Activated CD8-positive, alpha-beta memory T cell treated with anti-CD3 and anti-CD28 coated beads for 24 hours (primary cell): ENCODE data around the gene ASCL5.
"Not testable (repeated sequence)": the region's sequence is repeated elsewhere in the genome, so short reads cannot be mapped to it uniquely, and the experiment has no call there.

Source experiments
- DNase-seq: peaks from one replicate; pipeline ENCODE4 v3.0.0-alpha.2; 2020

Gene ASCL5, protein sequence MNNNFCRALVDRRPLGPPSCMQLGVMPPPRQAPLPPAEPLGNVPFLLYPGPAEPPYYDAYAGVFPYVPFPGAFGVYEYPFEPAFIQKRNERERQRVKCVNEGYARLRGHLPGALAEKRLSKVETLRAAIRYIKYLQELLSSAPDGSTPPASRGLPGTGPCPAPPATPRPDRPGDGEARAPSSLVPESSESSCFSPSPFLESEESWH

DNA sequence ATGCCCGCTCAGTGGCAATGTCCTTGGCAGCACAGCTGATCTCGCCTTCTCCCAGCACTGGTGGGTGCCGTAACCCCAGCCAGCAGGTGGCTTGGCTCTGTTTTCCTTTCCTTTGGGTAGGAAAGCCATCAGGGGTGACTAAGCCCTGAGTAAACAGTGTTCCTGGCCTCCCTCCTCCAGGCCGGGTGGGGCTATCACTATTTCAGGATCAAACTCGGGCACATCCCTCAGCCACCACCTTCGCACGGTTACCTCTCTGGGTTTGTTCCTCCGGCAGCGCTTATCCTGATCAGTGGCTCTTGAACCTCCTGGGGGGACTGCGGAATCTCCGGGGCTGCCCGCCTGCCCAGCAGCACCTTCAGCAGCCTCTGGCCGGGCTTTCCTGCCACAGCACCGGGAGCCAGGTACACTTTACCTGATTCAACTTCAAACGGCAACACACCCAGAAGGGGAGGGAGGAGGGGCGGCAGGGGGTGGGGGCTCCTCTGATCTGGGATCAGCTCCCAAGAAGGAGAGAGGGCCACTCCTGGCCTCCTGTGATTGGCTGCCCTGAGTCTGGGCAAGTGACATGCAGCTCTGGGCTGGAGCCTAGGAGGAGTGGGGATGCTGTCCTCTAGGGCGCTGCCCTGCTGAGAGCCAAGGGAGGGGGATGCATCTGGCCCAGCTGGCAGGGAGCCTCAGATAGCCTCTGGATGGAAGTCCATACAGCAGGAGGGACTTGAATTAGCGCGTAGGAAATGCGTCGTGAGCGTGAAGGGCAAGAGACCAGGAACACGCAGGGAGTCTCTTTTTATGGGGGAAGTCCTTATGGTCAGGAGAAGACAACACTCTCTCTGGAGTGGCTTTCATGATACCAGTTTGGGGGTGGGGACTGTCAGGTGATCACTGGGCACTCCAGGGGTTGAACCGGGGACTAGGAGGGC, at the start of gene ASCL5:
TSS of gene ASCL5 (minus strand) at position 353 of the 923 bp plus-strand sequence. CDS start 11,812 bp downstream, outside the sequence.
- no peak for DNase-seq

DNA sequence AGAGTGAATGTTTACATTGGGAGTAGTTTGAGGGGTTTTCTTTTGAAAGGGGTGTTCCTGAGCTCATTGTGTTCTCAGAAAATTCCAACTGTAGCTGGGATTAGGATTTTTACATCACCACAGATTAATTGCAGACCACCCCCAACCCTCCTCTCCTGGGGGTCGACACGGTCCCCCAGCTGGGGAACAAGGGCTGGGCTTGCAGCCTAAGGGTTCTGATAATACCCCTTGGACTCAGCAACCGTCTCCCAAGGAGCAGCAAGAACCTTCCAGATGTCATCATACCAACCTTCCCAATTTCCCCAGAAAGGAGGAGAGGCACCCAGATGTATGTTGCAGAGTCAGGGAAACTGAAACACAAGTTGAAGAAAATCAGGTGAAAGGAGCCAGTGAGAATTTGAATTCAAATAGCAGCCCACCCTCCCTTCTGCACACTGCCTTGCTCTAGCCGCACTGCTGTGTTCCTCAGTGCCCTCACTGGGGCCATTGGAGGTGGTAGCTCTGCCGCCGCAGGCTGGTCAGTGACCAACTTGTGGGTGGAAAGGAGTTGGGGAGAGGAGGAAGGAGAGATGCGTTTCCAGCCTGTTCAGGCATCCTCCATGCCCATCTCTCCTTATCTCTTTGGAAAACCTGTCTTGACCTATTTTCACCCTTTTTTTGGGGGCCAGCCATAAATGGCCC, 49.0 kb upstream of the ASCL5 start:
- peak; percentile 19 for DNase-seq

DNA sequence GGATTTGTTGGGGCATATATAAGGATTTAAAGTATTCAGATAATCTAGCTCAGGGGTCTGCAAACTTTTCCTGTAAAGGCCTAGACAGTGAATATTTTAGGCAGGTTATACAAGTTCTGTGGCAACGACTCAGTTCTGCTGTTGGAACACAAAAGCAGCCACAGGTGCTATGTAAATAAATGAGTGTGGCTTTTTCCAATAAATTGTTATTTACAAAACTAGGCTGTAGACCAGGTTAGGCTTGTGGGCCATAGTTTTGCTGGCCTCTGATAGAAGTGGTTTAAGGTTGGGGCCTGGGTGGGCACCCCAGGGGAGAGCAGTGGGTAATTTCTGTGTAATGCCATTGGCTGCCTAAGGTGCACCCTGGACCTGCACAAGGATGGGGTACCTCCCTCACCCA, 46.8 kb upstream of the ASCL5 start:
- DNase-seq = peak; percentile 52

DNA sequence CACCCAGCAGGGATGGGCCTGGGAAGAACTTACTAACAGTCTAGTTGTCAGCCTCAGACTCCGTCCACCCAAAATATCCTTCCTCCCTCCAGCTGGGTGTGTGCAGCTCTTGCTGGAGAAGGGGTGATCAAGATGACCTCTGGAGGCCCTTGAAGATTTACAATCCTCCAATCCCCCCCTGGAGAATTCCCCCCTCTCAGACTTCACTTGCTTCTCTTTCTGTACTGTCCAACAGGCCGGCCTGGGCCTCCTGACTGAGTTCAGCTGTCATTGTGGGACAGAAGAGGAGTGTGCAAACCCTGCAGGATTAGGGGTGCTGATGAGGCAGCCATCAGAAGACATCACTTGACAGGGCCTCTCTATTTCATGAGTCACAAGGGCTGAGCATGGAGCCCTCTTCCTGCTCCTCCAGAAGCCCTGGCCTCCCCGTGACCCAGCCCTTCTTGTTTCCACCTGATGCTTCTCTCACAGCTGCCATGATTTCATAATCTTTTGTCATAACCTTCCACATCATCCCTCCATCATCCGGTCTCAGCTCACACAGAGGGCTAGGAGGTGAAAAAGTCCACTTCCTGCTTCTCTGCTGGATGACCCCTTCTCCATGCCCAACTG, 46.1 kb upstream of the ASCL5 start:
- peak; percentile 55 for DNase-seq

DNA sequence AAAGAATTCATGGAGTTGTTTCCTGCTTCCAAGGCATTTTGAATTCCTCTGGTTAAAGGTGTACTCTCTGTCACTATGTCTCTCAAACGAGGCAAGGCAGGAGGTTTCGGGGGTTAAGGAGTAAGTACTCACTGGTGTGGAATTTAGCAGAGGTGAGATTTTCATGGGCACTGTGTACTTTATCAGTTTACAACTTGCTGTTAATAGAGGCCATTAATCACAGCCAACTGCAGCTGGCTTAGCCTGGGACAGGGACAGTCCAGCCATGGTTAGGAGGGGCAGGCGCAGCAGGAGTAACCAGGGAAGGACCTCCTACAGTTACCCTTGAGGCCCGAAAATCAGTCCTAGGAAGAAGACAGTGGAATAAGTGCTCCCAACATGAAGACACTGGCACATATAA, 45.3 kb upstream of the ASCL5 start:
- peak; percentile 45 for DNase-seq

DNA sequence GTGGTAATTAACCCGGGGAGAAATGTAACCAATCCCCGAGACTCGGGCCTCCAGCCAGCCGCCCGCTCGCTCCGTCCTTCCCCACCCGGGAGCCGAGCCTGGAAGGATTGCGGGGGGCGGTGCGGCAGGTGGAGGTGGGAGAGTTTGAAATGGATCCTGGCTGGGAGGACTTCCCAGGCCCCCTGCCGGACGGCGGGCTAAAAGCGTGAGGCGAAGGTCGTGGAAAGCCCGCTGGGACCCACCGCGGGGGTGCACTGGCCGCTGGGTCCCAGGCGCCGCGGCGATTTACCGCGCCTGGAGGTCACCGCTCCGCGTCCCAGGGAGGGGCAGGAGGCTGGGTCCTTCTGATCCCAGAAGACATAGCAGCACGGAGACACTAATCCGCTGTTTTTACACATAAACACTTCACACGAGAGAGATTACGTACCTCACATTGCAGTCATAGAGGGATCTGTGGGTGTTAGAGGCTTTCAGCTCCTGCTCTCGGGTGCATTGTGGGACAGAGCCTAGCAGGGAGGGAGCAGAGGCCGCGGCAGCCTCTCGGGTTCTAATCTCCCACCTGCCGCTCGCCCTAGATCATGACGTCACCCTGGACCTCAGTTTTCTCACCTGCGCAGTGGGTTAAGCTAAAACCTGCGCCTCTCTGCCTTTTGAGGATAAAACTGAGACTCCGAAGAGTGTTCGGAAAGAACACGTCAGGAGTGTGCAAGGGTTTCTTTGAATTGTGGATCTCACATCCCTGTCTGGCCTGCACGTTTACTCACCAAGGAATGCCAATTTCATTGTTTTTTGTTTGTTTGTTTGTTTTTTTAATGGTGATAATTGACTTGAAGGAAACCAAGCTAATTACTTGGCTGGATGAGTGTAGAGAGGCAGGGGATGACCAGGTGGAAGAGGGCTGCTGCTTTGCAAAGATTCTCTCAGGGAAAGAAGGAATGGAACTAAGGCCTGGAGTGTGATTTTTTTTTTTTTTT, 44.4 kb upstream of the ASCL5 start:
- peak; percentile 80 for DNase-seq

DNA sequence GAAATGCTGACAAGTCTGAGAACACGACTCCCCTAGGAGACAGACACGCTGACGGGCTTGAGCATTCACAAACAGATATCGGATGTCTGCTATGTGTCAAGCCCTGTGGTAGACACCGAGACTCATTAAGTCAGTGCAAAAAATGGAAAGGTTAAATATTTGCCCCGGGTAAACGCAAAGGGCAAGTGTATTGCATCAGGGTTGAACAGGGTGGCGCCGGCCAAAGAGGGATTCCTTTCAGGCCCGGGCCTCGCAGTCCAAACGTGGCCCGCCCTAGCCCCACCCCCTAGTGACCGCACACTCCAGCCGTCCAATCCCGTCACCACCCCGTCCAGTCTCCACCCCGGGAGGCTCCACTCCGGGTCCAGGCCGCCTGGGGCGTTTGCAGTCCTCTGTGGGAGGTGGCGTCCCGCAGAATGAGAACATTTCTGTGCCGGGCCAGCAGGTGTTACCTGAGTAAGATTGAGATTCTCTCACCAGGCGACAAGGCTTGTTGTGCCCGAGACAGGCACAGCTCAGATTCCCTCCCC, 43.6 kb upstream of the ASCL5 start:
- peak; percentile 90 for DNase-seq

DNA sequence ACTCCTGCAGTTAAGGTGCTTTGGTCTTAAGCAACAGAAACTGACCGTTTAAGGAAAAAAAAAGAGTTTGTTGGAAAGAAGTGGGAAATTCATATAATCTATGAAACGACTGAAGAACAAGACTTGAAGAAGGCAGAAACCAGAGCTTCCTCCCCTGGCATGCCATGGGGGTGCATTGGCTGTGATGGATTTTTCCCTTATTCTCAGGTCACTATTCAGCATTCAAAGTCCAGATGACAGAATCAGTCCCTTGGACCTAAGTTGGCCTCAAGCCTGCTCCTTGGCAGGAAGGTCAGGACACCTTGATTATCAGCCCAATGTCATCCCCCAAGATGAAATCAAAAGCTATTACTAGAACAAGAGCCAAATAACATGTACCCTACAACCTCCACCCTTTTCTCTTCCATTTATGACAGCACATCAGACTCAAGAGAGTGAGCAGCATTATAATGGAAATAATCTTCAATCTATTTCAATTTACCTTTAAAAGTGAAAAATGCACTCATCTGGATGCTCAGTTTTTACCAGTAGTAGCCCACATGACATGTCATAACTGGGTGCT, 43.1 kb upstream of the ASCL5 start:
- peak; percentile 54 for DNase-seq

DNA sequence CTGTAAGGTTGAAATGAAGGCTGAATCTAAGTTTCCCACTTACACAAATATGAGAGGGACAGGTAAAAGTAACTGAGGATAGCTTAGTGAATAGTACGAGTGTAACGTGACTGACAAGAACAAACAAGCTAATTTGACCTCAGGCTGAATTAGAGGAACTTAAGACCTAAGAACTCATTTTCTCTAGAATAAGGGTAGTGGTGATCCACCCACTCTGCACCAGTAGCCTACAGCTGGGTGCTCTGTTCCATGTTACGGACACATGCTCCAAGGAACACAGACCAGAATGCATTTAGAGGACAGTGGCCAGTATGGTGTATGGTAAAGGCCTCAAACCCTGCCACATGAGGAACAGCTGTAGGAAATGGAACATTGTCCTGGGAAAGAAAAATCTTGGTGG, 42.2 kb upstream of the ASCL5 start:
- no peak for DNase-seq

DNA sequence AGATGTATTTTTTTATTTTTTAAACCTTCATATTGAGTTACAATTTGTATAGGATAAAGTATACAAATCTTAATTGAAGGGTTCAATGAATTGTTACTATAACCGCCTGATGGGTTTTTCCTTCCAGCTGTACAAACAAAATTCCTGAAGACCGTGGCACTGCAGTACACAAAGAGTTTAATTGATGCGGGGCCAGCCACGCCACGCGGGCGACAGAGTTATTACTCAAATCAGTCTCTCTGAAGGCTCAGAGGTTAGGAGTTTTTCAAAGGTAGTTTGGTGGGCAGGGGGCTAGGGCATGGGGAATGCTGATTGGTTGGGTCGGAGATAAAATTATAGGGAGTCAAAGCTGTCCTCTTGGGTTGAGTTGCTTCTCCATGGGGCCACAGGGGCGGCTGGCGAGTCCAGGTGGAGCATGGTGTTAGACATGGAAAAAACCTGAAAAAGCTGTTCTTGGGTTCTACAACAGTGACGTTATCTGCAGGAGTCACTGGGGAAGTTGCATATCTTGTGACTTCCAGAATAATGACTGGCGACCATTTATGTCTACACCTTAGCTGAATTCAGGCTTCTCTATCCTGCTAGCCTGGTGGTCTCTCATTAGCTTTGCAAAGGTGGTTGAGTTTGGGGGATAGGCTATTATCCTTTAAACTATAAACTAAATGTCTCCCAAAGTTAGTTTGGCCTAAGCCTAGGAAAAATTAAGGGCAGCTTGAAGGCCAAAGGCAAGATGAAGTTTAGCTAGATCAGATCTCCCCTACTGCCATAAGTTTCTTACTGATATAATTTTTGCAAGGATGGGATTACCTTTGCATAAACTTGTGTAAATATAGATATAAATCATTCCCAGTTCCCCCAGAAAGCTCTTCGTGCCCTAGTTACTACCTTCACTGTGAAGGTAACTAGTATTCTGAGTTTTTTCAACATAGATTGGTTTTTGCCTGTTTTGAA, 40.3 kb upstream of the ASCL5 start:
- peak; percentile 24 for DNase-seq

DNA sequence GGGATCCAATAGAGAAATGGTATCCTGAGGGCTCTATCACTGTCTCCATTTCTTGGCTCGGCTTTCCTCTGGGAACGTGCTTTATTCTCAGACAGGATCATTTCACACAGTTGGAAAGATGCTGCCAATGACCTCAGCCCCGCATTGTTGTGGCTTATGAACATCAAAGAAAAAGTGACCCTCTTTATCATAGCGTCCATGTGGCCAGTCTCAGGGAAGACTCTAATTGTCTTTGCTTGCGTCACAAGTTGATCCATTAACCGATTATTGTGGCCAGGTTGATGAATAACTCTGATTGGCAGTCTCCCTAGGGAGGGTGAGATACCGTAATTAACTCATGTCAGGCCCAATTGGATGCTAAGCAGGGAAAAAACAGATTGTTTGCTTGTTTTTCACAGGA, 37.7 kb upstream of the ASCL5 start:
- no peak for DNase-seq

DNA sequence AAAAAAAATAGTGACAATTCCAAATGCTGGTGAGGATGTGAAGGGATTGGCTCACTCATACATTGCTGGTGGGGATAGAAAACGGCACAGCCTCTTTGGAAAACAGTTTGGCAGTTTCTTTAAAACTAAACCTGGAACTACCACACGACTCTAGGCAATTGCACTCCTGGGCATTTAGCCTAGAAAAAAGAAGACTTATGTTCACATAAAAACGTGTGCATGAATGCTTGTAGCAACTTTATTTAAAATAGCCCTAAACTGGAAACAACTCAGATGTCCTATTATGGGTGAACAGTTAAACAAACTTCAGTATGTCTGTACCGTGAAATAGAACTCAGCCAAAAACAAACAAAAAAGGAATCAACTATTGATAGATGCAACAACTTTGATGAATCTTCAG, 36.7 kb upstream of the ASCL5 start:
- no peak for DNase-seq

DNA sequence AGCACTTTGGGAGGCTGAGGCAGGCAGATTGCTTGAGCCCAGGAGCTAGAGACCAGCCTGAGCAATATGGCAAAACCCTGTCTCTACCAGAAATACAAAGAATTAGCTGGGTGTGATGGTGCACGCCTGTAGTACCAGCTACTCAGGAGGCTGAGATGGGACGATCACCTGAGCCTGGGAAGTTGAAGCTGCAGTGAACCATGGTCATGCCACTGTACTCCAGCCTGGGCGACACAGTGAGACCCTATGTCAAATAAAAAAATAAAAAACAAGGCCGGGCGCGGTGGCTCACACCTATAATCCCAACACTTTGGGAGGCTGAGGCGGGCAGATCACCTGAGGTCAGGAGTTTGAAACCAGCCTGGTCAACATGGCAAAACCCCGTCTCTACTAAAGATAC, 36.1 kb upstream of the ASCL5 start:
- not testable (repeated sequence) for DNase-seq

DNA sequence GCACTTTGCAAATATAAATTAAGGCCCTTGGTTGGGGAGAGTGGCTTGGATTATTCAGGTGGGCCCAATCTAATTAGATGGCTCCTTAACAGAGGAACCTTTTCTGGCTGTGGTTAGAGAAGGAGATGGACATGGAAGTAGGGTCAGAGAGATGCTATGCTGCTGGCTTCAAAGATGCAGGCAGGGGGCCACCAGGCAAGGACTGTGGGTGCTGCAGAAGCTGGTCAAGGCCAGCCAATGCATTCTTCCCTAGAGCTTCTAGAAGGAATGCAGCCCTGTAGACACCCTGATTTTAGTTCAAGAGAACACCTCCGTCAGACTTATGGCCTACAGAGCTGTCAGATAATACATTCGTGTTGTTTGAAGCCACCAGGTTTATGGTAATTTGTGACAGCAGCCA, 31.0 kb upstream of the ASCL5 start:
- DNase-seq = no peak

DNA sequence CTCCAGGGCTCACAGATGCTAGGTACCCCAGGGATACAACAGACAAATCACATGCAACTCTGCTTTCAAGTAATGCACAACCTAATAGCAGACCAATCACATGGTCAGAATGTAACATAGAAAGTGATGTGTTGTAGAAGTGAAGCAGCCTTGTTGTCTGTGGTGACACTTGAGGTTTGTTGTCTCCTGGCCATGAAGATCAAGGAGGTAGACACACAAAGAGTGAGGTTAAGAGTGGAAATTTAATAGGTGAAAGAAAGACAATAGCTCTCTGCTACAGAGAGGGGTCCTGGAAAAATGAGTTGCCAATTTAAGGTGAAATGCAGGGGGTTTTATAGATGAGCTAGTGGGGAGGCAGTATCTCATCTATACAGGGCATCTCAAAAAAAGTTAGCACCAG, 29.8 kb upstream of the ASCL5 start:
- DNase-seq = no peak

DNA sequence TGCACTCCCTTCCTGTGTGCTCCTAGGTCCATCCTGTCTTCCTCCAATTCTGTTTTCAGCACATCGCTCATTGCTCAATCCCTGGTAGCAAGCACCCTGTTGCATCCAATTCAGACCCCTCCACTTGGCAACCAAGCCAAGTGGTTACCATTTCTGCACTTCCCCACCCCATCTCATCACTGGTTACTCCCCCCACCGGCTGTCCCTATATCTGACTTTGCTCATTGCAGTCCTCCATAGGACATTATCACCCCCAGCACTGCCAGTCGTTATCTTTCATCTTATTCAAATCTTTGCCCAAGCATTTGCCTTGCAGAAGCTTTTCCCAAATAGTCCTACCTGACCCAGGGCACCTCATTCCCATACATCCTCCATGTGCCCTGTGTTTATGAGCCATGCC, 29.4 kb upstream of the ASCL5 start:
- DNase-seq = no peak

DNA sequence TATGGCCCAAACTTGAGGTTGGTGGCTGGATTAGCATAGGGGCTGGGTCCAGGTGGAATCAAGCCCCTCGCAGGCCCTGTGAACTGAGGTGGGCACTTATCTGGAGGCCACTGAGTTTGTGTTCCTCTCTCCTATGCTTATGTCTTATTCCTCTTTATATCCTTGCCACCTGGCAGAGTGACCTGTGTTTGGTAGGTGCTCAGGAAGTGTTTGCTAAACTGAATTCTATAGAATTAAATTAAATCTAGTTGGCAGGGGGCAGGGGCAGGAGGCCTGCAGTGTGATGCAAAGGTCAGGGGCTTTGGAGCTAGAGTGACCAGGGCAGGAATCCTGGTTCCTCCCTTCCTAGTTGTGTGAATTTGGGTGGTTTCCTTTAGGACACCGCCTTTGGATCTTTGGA, 28.4 kb upstream of the ASCL5 start:
- no peak for DNase-seq

DNA sequence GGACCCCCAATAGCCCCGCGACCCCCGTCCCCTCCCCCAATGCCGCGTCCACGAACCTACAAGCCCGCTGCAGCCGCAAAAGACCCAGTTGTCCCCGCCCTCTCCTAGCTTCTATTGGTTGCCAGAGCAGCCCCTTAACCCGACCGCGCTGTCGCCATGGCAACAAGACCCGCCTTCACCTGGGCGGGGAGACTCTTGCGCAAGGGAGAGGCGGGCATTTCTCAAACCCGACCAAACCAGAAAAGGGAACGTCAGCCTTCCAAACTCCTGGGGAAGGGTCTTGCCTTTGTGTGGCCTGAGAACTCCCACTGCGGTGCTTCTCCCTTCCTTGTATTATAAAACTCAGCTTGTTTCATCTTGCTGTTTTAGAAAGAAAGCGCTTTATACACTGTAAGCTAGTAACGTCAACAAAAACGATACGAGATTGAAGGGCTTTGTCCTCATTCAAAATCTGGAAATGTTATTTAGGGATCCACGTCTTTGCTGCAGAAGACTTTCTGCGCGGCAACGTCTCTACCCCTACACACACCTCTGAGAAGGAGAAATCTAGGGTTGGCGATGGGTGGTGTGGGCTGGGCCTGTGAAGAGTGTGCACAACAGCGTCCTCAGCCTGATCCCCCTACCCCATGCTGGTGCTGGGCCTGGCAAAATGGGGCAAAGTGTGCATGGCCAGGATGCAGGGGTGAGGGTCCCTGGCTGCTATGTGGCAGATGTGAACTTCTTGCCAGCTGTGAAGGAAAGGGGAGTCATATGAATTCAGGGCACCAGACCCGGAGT, 27.6 kb upstream of the ASCL5 start, which contains the start of gene TMEM9:
TSS of gene TMEM9 (minus strand) at position 86 of the 777 bp plus-strand sequence. CDS start 551 bp downstream, outside the sequence.
- peak; percentile 100 for DNase-seq
